A673 (cell line): Measurements from ENCODE around the gene CCDC73.

Experiments used
- EZH2 ChIP-seq: fragments of 200-600 bp; sonication (generic); IDR thresholded peaks from 2 replicates; pipeline ENCODE4 v1.6.1; 2017; ENCODE audit warnings: borderline replicate concordance, low read depth, mild to moderate bottlenecking, mixed read lengths, antibody characterized with exemption, low read length; ENCODE audit not compliant: poor library complexity, severe bottlenecking
- TF ChIP-seq, protein P1 (sequence below): fragments of 300-800, 200-600 bp; sonication (generic); conservative IDR thresholded peaks from 2 replicates; pipeline ENCODE4 v1.5.1; 2017; ENCODE audit warnings: low read depth, mild to moderate bottlenecking, antibody characterized with exemption, low read length, moderate library complexity, mixed read lengths

DNA sequence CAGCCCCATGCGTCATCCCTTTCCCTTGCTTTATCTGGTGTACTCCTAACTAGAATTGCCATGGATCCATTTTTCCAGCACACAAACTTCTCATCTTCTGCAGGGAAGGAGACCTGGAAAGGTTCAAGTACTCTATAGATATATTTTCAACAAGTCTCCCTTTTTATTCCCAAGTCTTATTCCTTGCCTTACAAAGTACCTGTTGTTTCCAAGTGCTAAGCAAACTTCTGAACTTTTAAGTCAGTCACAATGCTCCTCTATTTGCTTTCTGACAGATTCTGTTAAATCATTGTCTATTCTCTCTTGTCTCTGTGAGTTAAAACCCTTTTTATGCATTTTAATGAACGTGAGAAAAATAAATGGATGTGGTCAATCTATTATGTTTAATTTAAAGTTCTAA is 20.4 kb downstream of the CCDC73 start:
- TF ChIP-seq, protein P1, sequence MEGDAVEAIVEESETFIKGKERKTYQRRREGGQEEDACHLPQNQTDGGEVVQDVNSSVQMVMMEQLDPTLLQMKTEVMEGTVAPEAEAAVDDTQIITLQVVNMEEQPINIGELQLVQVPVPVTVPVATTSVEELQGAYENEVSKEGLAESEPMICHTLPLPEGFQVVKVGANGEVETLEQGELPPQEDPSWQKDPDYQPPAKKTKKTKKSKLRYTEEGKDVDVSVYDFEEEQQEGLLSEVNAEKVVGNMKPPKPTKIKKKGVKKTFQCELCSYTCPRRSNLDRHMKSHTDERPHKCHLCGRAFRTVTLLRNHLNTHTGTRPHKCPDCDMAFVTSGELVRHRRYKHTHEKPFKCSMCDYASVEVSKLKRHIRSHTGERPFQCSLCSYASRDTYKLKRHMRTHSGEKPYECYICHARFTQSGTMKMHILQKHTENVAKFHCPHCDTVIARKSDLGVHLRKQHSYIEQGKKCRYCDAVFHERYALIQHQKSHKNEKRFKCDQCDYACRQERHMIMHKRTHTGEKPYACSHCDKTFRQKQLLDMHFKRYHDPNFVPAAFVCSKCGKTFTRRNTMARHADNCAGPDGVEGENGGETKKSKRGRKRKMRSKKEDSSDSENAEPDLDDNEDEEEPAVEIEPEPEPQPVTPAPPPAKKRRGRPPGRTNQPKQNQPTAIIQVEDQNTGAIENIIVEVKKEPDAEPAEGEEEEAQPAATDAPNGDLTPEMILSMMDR = no peak
- no peak for TF ChIP-seq EZH2
